COLO829 (cell line): Measurements from ENCODE around the gene SFMBT1.

Experiments
- DNase-seq: peaks from one replicate; pipeline ENCODE4 v3.0.0; 2012; ENCODE audit warnings: low spot score

Gene SFMBT1

GRCh38 chr3:52886049-52886730 is 159.7 kb downstream of the SFMBT1 start:
- no peak for DNase-seq

GRCh38 chr3:52882377-52882776 is 163.5 kb downstream of the SFMBT1 start:
- no peak for DNase-seq

- no peak for DNase-seq
Observed at GRCh38 chr3:52881871-52882270, 164.0 kb downstream of the SFMBT1 start.

GRCh38 chr3:52880474-52880873 is 165.4 kb downstream of the SFMBT1 start:
- no peak for DNase-seq

- DNase-seq = no peak
Observed at GRCh38 chr3:52880047-52880446, 165.8 kb downstream of the SFMBT1 start.

GRCh38 chr3:52879581-52879980 is 166.3 kb downstream of the SFMBT1 start:
- no peak for DNase-seq

- no peak for DNase-seq
Observed at GRCh38 chr3:52879090-52879489, 166.8 kb downstream of the SFMBT1 start.

- no peak for DNase-seq
Observed at GRCh38 chr3:52877085-52877484, 168.8 kb downstream of the SFMBT1 start.

GRCh38 chr3:52874864-52875587 is 170.8 kb downstream of the SFMBT1 start:
- DNase-seq = no peak

- DNase-seq = no peak
Observed at GRCh38 chr3:52874160-52874701, 171.6 kb downstream of the SFMBT1 start.

- DNase-seq = peak; percentile 21
Observed at GRCh38 chr3:52873433-52874159, 172.3 kb downstream of the SFMBT1 start.

GRCh38 chr3:52872245-52872644 is 173.6 kb downstream of the SFMBT1 start:
- no peak for DNase-seq

GRCh38 chr3:52871761-52872160 is 174.1 kb downstream of the SFMBT1 start:
- no peak for DNase-seq

GRCh38 chr3:52870471-52870870 is 175.4 kb downstream of the SFMBT1 start:
- DNase-seq = no peak

GRCh38 chr3:52866427-52866826 is 179.4 kb downstream of the SFMBT1 start:
- DNase-seq = no peak

- DNase-seq = no peak
Observed at GRCh38 chr3:52865994-52866393, 179.9 kb downstream of the SFMBT1 start.

GRCh38 chr3:52860424-52860768 is 185.5 kb downstream of the SFMBT1 start:
- DNase-seq = no peak

GRCh38 chr3:52859686-52860423 is 186.0 kb downstream of the SFMBT1 start:
- no peak for DNase-seq

- DNase-seq = no peak
Observed at GRCh38 chr3:52857864-52858263, 188.0 kb downstream of the SFMBT1 start.

- DNase-seq = no peak
Observed at GRCh38 chr3:52857133-52857532, 188.7 kb downstream of the SFMBT1 start.

- DNase-seq = no peak
Observed at GRCh38 chr3:52856666-52857065, 189.2 kb downstream of the SFMBT1 start.

- no peak for DNase-seq
Observed at GRCh38 chr3:52854013-52854412, 191.9 kb downstream of the SFMBT1 start.
